Measurements from ENCODE around the gene PAN3.

DNA sequence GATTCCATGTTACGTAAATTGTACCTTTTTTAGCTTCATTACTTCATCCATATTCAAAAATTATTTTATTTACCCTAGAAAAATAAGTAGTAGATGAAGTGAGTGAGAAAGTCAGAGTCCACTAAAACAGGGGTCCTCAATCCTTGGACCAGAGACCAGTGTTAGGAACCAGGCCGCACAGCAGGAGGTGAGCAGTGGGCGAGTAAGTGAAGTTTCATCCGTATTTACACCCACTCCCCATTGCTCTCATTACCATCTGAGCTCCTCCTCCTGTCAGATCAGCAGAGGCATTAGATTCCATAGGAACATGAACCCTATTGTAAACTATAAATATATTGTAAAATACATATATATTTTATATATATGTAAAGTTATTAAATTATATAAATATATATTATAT is 119.0 kb downstream of the PAN3 start:
- TF ChIP-seq BACH1 (IDR thresholded peaks at IDR 0.05; ENCODE audit: low read length) = no peak
- no peak for TF ChIP-seq EZH2 (IDR thresholded peaks at IDR 0.05; ENCODE audit: low read depth, low read length, severe bottlenecking)
- no peak for TF ChIP-seq EP300 (IDR thresholded peaks at IDR 0.05; ENCODE audit: borderline replicate concordance in 1 of 2, low read depth in 2 of 2, low read length in 2 of 2)
- TF ChIP-seq, protein P1, sequence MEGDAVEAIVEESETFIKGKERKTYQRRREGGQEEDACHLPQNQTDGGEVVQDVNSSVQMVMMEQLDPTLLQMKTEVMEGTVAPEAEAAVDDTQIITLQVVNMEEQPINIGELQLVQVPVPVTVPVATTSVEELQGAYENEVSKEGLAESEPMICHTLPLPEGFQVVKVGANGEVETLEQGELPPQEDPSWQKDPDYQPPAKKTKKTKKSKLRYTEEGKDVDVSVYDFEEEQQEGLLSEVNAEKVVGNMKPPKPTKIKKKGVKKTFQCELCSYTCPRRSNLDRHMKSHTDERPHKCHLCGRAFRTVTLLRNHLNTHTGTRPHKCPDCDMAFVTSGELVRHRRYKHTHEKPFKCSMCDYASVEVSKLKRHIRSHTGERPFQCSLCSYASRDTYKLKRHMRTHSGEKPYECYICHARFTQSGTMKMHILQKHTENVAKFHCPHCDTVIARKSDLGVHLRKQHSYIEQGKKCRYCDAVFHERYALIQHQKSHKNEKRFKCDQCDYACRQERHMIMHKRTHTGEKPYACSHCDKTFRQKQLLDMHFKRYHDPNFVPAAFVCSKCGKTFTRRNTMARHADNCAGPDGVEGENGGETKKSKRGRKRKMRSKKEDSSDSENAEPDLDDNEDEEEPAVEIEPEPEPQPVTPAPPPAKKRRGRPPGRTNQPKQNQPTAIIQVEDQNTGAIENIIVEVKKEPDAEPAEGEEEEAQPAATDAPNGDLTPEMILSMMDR (IDR thresholded peaks at IDR 0.05; ENCODE audit: control extremely low read depth in 1 of 3, insufficient read depth in 1 of 3, low read depth in 1 of 3, low read length in 3 of 3) = no peak
- no peak for TF ChIP-seq RAD21 (IDR thresholded peaks at IDR 0.05 in 1 of 2, conservative IDR thresholded peaks at IDR 0.05 in 1 of 2; ENCODE audit: low read depth in 2 of 2, low read length in 2 of 2)
- TF ChIP-seq, protein P2, sequence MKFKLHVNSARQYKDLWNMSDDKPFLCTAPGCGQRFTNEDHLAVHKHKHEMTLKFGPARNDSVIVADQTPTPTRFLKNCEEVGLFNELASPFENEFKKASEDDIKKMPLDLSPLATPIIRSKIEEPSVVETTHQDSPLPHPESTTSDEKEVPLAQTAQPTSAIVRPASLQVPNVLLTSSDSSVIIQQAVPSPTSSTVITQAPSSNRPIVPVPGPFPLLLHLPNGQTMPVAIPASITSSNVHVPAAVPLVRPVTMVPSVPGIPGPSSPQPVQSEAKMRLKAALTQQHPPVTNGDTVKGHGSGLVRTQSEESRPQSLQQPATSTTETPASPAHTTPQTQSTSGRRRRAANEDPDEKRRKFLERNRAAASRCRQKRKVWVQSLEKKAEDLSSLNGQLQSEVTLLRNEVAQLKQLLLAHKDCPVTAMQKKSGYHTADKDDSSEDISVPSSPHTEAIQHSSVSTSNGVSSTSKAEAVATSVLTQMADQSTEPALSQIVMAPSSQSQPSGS (IDR thresholded peaks at IDR 0.05; ENCODE audit: low read length) = no peak
- TF ChIP-seq RBBP5 (IDR thresholded peaks at IDR 0.05; ENCODE audit: borderline replicate concordance, low read depth, low read length) = no peak
- no peak for TF ChIP-seq CTBP2 (IDR thresholded peaks at IDR 0.05; ENCODE audit: borderline replicate concordance, insufficient read depth, insufficient read length, low read length)
- no peak for TF ChIP-seq POLR2A (IDR thresholded peaks at IDR 0.05; ENCODE audit: control extremely low read depth in 1 of 2, low read depth in 2 of 2, low read length in 2 of 2)
- no peak for TF ChIP-seq SAP30 (IDR thresholded peaks at IDR 0.05; ENCODE audit: insufficient read depth, insufficient replicate concordance, low read length)
